IMR-90 (cell line): ENCODE data around the gene ABLIM3.

Source experiments
- CEBPB ChIP-seq: IDR thresholded peaks from 2 replicates; pipeline ENCODE4 v1.6.1; 2012; ENCODE audit warnings: low read depth, low read length, improper control_type of control experiment
- POLR2A ChIP-seq: IDR thresholded peaks from 2 replicates; pipeline ENCODE4 v1.6.1; 2012; ENCODE audit warnings: mild to moderate bottlenecking, low read depth, low read length
- RAD21 ChIP-seq: IDR thresholded peaks from 2 replicates; pipeline ENCODE4 v1.6.1; 2012; ENCODE audit warnings: low read length, improper control_type of control experiment
- TF ChIP-seq, protein P1 (sequence below): conservative IDR thresholded peaks from 2 replicates; pipeline ENCODE4 v1.5.1; 2012; ENCODE audit warnings: mild to moderate bottlenecking, low read depth, low read length, improper control_type of control experiment

DNA sequence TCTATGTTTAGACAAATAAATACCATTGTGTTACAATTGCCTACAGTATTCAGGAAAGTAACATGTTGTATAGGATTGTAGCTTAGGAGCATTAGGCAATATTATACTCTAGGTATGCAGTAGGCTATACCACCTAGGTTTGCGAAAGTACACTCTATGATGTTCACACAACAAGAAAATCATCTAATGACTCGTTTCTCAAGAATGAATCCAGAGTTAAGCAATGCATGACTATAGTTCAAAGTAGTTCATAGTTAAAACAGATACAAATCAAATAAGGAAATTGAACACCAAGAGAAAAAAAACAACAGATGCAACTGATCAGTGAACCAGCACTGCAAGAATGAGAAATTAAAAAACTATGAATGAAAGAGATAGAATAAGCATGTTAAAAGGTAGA lies 27.6 kb upstream of the ABLIM3 start:
- TF ChIP-seq, protein P1, sequence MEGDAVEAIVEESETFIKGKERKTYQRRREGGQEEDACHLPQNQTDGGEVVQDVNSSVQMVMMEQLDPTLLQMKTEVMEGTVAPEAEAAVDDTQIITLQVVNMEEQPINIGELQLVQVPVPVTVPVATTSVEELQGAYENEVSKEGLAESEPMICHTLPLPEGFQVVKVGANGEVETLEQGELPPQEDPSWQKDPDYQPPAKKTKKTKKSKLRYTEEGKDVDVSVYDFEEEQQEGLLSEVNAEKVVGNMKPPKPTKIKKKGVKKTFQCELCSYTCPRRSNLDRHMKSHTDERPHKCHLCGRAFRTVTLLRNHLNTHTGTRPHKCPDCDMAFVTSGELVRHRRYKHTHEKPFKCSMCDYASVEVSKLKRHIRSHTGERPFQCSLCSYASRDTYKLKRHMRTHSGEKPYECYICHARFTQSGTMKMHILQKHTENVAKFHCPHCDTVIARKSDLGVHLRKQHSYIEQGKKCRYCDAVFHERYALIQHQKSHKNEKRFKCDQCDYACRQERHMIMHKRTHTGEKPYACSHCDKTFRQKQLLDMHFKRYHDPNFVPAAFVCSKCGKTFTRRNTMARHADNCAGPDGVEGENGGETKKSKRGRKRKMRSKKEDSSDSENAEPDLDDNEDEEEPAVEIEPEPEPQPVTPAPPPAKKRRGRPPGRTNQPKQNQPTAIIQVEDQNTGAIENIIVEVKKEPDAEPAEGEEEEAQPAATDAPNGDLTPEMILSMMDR: no peak
- TF ChIP-seq POLR2A (no peak), RAD21 (no peak), CEBPB (peak; percentile 96)
